Mammary epithelial cell (primary cell): Measurements from ENCODE around the gene SCARB1.

ENCODE experiments used
- CTCF ChIP-seq, 2 donors: IDR thresholded peaks in 1 of 2; conservative IDR thresholded peaks in 1 of 2; 2 replicates each; pipeline ENCODE4 v1.5.1; 2011 to 2012; ENCODE audit warnings: inconsistent platforms in 2 of 2, low read length in 2 of 2, mild to moderate bottlenecking in 2 of 2, control low read depth in 1 of 2, low read depth in 1 of 2; ENCODE audit not compliant: insufficient read depth in 1 of 2; ENCODE audit errors: extremely low read depth in 1 of 2
- EZH2 ChIP-seq: IDR thresholded peaks from 2 replicates; pipeline ENCODE4 v1.6.1; 2012; ENCODE audit warnings: low read length, inconsistent platforms, borderline replicate concordance

DNA sequence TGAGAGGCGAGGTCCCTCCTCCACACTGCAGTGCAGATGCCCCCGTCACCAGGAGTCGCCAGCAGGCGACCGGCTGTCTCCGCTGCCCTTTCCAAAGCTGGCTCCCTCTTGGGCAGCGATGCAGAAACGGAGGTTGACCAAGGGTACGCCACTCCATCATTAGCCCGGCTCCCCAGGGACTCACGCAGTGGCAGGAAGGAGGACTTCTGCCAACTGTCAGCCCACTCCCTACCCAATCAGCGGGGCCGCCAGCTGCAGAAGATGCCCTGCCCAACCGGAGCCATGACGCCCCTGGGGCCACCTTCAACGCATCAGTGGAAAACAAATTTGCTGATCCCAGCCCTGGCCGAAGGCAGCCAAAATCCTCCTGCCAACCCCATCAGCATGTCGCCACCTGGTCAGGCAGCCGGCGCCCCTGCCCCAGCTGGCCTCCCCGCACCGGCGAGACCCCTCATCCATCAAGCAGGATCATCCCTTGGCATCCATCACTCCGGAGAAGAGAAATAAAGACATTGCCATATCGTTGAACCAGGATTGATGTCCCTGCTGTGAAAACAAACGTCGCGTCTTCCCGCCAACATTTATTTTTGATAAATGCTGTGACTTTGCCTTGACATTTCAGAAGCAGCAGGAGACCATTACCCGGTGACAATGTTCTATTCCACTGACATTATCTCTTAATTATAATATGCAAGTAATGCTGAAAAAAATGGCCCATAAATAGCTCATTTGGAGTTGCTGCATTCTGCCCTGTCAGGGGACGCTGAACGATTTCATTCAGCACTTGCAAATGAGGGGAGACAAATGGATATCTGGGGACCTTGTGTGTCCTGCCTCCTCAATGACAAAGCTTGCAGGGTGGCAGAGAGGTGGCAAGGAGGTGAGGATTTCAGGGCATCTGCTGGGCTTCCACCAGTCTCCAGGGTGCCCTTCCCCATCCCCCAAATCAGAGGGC lies 105.1 kb downstream of the SCARB1 start:
- TF ChIP-seq CTCF (conservative IDR thresholded peaks at IDR 0.05 in 1 of 2, IDR thresholded peaks at IDR 0.05 in 1 of 2; ENCODE audit: extremely low read depth in 1 of 2, insufficient read depth in 1 of 2, low read depth in 1 of 2, low read length in 2 of 2), result no peak
- TF ChIP-seq EZH2, result no peak
